Adrenal gland (tissue), 12 donors: ENCODE results near the gene TSGA10. TPM values are rescaled to one million over a fixed set of nuclear protein-coding genes. Genes with fewer than 3 reads are reported as not detected.

Source experiments
- DNase-seq, 7 donors: peaks; one replicate each; pipeline ENCODE4 v3.0.0-alpha.2; 2019 to 2020
- H3K27ac ChIP-seq, 5 donors: fragments of 200-600 bp; sonication (generic) in 4 of 5; 1 replicate in 3 of 5; 2 replicates in 2 of 5; pipeline versions ENCODE4 v1.5.1 to v1.8.0; 2016 to 2020; ENCODE audit warnings: mild to moderate bottlenecking in 1 of 5
- H3K27me3 ChIP-seq: fragments of 200-600 bp; 2 replicates; pipeline ENCODE4 v1.8.0; 2021
- H3K36me3 ChIP-seq, 2 donors: fragments of 200-600 bp; replicated peaks in 1 of 2; 1 replicate in 1 of 2; 2 replicates in 1 of 2; pipeline versions ENCODE4 v1.5.1 to v1.8.0; 2018 to 2022
- H3K4me1 ChIP-seq, 2 donors: fragments of 200-600 bp; replicated peaks in 1 of 2; 1 replicate in 1 of 2; 2 replicates in 1 of 2; pipeline versions ENCODE4 v1.5.1 to v1.8.0; 2018 to 2021
- H3K4me3 ChIP-seq, 4 donors: fragments of 200-600 bp; sonication (generic) in 3 of 4; one replicate each; pipeline ENCODE4 v1.5.1; 2016 to 2018
- H3K9me3 ChIP-seq, 3 donors: fragments of 200-600 bp; sonication (generic) in 1 of 3; replicated peaks in 1 of 3; 1 replicate in 2 of 3; 2 replicates in 1 of 3; pipeline versions ENCODE4 v1.5.1 to v1.8.0; 2016 to 2021
- POLR2A ChIP-seq, 2 donors: fragments of 450-650 bp; IDR thresholded peaks; one replicate each; pipeline ENCODE4 v1.6.1; 2017; ENCODE audit warnings: antibody characterized with exemption in 2 of 2, mild to moderate bottlenecking in 2 of 2, moderate library complexity in 1 of 2
- WGBS, 4 donors: extraction: QIAGEN DNeasy Blood & Tissue Kit in 2 of 4; methylation state at CpG; one replicate each; pipeline versions ENCODE4 v1.1.5 to v1.1.7; 2013 to 2017; 5-methylcytosine and 5-hydroxymethylcytosine counted together
- intact Hi-C, 2 donors: fragments of 100-400 bp; cut with DNase I; formaldehyde crosslinking; loops; one replicate each; pipeline versions ENCODE4 v1.14.1 to v1.15.0; 2022 to 2023
- polyA plus RNA-seq, 3 donors: library from polyadenylated mRNA; stranded (reverse); fragments of 200-250 nt in 2 of 3; fragments of 350-450 nt in 1 of 3; fragmentation: Illumina TruSeq in 1 of 3; extraction: RNeasy Lipid Tissue Mini Kit (QIAGEN cat#74804) in 1 of 3; gene quantifications; one replicate each; pipeline ENCODE4 v1.2.3, GENCODE V29; 2013 to 2014
- total RNA-seq, 9 donors: library from RNA; depleted of rRNA in 4 of 9; stranded (reverse); fragments of >200 nt in 4 of 9; fragments of 120-200 nt in 1 of 9; fragmentation: NEBNext Ultra II Directional in 1 of 9; extraction: Animal tissue kit (Norgen Biotek cat#: 25700) in 1 of 9; gene quantifications; one replicate each; pipeline versions ENCODE4 v1.1.0 to v1.2.4, GENCODE V29; 2013 to 2023
- TF ChIP-seq, protein P1 (sequence below), 6 experiments: fragments of 450-650 bp in 4 of 6; fragments of 200-600 bp in 2 of 6; sonication (generic) in 1 of 6; IDR thresholded peaks; 1 replicate in 5 of 6; 2 replicates in 1 of 6; pipeline versions ENCODE4 v1.5.1 to v1.8.0; 2016 to 2021; ENCODE audit warnings: antibody characterized with exemption in 6 of 6, mild to moderate bottlenecking in 2 of 6, moderate library complexity in 1 of 6
- donor health status: healthy with polysubstance abuse.
- donor health status: Bipolar disorder and iron deficiency.
- donor health status: DM: yes; HTN: yes; CAD: no.
- donor health status: DM: no; HTN: no; CAD: no.
- donor health status: DM: no; HTN: no; CAD: no.
- donor health status: DM: yes; HTN: yes; CAD: no.

The TSGA10 gene
- total and polyA plus RNA-seq, 12 donors, result 2.3 to 24.1 (median 6.9) TPM

DNA sequence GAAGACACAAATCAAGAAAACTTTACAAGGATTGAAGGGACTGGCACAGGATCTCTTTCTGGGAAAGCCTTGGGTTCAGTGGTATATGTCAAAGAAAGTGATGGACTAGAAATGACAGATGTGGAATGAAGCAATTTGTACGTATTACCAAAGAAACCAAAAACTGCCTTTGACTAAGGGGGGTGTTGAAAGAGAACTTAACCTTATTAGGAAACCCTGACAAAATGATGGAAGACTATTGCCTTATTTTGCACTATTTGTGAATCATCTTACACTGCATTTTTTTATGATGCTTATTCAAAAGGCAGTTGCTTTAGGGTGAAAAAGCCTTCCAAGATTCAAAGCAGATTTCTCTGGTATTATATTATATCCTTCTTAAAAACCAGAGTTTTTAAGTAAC lies 4.0 kb downstream of the TSGA10 start:
- no peaks in the 10 kb centered on the region for H3K27me3 ChIP-seq
- DNase-seq, result no peak
- TF ChIP-seq, protein P1, sequence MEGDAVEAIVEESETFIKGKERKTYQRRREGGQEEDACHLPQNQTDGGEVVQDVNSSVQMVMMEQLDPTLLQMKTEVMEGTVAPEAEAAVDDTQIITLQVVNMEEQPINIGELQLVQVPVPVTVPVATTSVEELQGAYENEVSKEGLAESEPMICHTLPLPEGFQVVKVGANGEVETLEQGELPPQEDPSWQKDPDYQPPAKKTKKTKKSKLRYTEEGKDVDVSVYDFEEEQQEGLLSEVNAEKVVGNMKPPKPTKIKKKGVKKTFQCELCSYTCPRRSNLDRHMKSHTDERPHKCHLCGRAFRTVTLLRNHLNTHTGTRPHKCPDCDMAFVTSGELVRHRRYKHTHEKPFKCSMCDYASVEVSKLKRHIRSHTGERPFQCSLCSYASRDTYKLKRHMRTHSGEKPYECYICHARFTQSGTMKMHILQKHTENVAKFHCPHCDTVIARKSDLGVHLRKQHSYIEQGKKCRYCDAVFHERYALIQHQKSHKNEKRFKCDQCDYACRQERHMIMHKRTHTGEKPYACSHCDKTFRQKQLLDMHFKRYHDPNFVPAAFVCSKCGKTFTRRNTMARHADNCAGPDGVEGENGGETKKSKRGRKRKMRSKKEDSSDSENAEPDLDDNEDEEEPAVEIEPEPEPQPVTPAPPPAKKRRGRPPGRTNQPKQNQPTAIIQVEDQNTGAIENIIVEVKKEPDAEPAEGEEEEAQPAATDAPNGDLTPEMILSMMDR (IDR thresholded peaks at IDR 0.05), result no peak
- TF ChIP-seq POLR2A (IDR thresholded peaks at IDR 0.05), result no peak
- intact Hi-C loops, result no loop called here
- H3K9me3 ChIP-seq, result no peaks in the 10 kb centered on the region
- no peak overlapping the region for H3K4me3 ChIP-seq
- no peak overlapping the region for H3K27ac ChIP-seq
- no peaks in the 10 kb centered on the region for H3K36me3 ChIP-seq
- peaks cover 0 to 14% of the 10 kb centered on the region in 2 donors for H3K4me1 ChIP-seq
- 46 to 74% (median 68%) methylated on average over 1 of the region's 1 CpG for WGBS, 4 donors

DNA sequence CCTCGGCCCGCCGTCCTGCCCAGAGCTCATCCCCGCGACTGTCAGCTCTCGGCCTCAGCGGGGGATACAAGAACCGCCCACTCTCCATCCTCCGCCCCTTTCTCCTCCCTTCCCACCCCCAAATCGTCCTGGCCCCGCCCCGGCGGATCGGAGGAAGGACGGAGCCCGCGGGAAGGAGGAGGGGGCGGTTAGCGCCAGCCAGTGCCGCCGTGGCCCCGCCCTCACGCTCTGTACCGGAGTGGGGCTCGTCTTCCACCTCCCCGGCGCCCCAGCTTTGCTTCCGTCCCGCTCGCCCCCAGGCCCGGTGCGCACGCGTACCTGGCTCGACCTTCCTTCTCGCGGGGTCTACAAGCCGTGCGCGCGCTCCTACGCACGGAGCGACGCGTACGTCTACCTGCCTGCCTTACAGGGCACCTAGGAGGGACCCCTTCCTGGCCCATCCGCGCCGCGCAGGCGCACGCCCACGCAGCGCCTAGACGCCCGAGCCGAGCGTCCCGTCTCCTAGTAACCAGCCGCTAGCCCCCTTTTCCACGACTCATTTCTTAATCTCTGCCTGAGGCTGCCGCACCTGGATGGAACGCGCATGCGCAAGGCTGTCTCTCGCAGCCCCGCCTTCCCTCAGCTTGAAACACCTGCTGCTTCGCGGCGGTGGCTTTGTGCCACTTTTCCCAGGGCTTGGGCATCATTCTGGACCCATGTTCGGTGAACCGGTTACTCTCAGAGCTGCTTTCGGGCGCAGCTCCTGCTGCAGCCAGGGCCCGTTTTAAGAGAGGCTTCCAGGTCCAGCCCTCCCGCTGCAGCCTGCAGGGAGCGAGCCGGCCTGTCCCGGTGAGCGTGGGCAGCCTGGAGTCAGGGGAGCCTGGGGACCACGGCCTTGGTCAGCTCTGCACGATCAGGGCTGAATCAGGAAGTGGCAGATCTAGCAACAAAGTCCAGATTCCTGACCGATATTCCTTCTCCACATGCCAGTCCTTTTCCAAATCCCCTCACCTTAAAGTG lies 13.3 kb downstream of the TSGA10 start, which contains the start of gene C2orf15:
Gene C2orf15, plus strand, starts transcription at position 598 of the 999 bp plus-strand sequence. CDS start 8,852 bp downstream, outside the sequence.
- peak within 1 kb of the TSS; percentile 76 to 88 (median 79) for H3K27ac ChIP-seq
- peak; percentile 2 to 95 for TF ChIP-seq POLR2A (IDR thresholded peaks at IDR 0.05)
- TF ChIP-seq, protein P1 (IDR thresholded peaks at IDR 0.05), result no peak
- intact Hi-C loops, result no loop called here
- DNase-seq, result peak; percentile 93 to 97 (median 95)
- no peaks in the 10 kb centered on the region for H3K27me3 ChIP-seq
- H3K4me3 ChIP-seq, result peak within 1 kb of the TSS; percentile 35 to 87 (median 74)
- no peaks in the 10 kb centered on the region for H3K9me3 ChIP-seq
- H3K4me1 ChIP-seq, result peaks cover 6 to 10% of the 10 kb centered on the region in 2 donors
- H3K36me3 ChIP-seq, result no peaks in the 10 kb centered on the region
- WGBS, 4 donors, result 1% methylated on average over 11 to 84 of the region's 84 CpGs

DNA sequence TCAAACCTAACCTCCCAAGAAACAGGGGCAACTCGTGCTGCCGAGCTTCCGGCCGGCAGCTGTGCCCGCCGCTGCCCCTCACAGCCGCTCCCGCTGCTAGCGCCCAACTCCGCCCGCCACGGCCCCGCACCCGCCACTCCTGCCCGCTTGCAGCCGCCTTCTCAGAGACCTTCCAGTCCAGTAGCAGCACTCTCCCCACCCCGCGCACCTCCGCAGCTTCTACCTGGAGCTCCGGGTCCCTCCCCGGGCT lies 14.0 kb downstream of the TSGA10 start:
- Histone ChIP-seq H3K27me3 (no peaks in the 10 kb centered on the region), H3K4me3 (peak overlapping the region; percentile 35 to 87 (median 74)), H3K36me3 (no peaks in the 10 kb centered on the region), H3K4me1 (peaks cover 6 to 10% of the 10 kb centered on the region in 2 donors), H3K27ac (peak overlapping the region; percentile 76 to 88 (median 79)), H3K9me3 (no peaks in the 10 kb centered on the region)
- peak in 1 of 2 donors; percentile 66 for TF ChIP-seq POLR2A (IDR thresholded peaks at IDR 0.05)
- TF ChIP-seq, protein P1 (IDR thresholded peaks at IDR 0.05), result peak in 1 of 6 experiments; percentile 11
- 0 to 1% (median 0%) methylated on average over 2 to 21 of the region's 21 CpGs for WGBS, 4 donors
- no peak for DNase-seq
- intact Hi-C loops, result no loop called here

DNA sequence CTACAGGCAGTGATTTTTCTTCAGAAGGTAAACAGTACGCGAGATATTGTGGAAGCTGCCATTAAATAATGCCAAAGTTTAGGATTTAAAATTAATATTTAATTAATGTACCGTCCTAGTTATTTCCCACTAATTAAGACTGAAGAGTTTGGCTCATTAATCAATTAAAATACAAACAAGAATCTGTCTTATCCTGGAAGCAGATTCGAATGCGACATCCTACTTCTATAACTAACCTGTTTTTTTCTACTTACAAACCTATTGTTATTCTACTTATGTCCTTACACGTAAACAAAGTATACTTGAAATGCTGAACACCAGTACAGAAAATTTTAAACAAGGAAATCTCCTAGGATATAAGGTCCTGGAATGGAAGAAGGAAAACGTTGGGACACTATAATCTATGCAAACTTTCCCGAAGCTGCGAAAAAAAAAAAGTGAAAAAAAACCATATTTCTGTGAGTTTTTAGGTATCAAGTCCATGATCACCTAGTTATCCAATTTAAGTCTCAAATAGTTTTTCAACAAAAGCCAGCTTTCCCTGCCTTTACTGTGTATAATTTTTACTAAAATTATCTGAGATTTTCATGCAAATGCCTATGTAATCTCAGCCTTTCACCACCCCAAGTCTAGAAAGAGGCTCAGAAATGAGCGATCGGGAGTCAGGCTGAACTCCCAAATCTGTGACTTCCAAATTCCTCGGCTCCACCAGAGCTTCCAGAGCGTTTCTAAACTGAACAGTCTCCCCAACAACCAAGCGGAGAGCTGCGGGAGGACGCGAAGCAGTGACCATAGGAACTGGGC lies 14.5 kb downstream of the TSGA10 start:
- WGBS, 4 donors, result 25 to 26% (median 26%) methylated on average over 17 of the region's 17 CpGs
- intact Hi-C loops, result no loop called here
- H3K4me1 ChIP-seq, result peaks cover 6 to 10% of the 10 kb centered on the region in 2 donors
- H3K27me3 ChIP-seq, result no peaks in the 10 kb centered on the region
- no peaks in the 10 kb centered on the region for H3K36me3 ChIP-seq
- H3K27ac ChIP-seq, result peak overlapping the region; percentile 76 to 88 (median 79)
- H3K9me3 ChIP-seq, result no peaks in the 10 kb centered on the region
- peak overlapping the region; percentile 35 to 87 (median 74) for H3K4me3 ChIP-seq
- no peak for DNase-seq
- no peak for TF ChIP-seq POLR2A (IDR thresholded peaks at IDR 0.05)
- TF ChIP-seq, protein P1 (IDR thresholded peaks at IDR 0.05), result no peak
